Left ventricle myocardium superior (tissue), 1 donor: ENCODE results near the gene TST. TPM values are rescaled to one million over a fixed set of nuclear protein-coding genes. Genes with fewer than 3 reads are reported as not detected.
A peak's percentile ranks its signal among the peaks of the same experiment; 100 is the strongest.

Experiments used
- ATAC-seq: fragments of 200-7000 bp; cut with Tn5 transposase; one replicate; pipeline ENCODE4 v1.9.1; 2020; ENCODE audit warnings: mild to moderate bottlenecking, moderate library complexity
- DNase-seq: peaks from one replicate; pipeline ENCODE4 v3.0.0-alpha.2; 2020
- intact Hi-C: fragments of 100-400 bp; cut with micrococcal nuclease; formaldehyde crosslinking; loops from one replicate; pipeline ENCODE4 v1.11.0; 2022
- long read RNA-seq: library from polyadenylated mRNA; unstranded; transcript quantifications from one replicate; pipeline ENCODE4 v2.0.0, GENCODE V29; 2021
- total RNA-seq: library from RNA; stranded (reverse); fragmentation: NEBNext Ultra II Directional; extraction: Animal tissue kit (Norgen Biotek cat#: 25700); gene quantifications from one replicate; pipeline ENCODE4 v1.2.1, GENCODE V29; 2021
- donor health status: DM: no; HTN: yes; CAD: no; lungs with severe emphysema.

Gene TST
- 45.8 TPM for total RNA-seq
- long read RNA-seq, transcript TST-201 (3 exons, 1,211 nt), result minor isoform, 7 of 31 reads
- long read RNA-seq, transcript TST-202 (2 exons, 1,797 nt), result major isoform, 20 of 31 reads
- long read RNA-seq, partial matches to known transcripts, result 1 of 31 reads
- long read RNA-seq, other reads (novel, unspliced or antisense), result 3 of 31 reads

GRCh38 chr22:37019309-37020191, at the start of gene TST, which contains the start of gene MPST:
Gene TST, minus strand, starts transcription at chr22:37019447. Its CDS starts 715 bp downstream, at chr22:37018732.
Gene MPST, plus strand, starts transcription at chr22:37019742. Its CDS starts 95 bp downstream, at chr22:37019837.
- peak; percentile 86 for ATAC-seq
- intact Hi-C loops, result no loop called here
- peak; percentile 91 for DNase-seq

DNA sequence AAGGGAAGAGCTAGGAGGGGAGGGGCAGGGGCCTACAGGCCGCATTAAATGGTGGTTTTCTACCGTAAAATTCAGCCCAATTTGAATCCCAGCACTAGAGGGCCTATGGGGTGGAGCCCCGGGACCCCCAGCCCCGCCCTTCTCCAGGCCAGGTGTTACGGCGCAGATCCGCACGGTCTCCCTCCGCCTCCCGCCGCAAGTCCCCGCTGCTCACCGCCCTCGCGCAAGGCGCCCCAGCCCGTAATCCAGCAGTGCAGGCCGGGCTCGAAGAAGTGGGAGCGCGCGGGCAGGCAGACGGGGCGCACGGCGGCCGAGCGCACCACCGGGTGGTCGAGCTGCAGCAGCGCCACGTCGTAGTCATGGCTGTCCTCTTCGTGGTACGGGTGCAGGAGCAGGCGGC, 49.6 kb upstream of the TST start:
- no peak for DNase-seq
- intact Hi-C loops, result no loop called here
- ATAC-seq, result no peak

DNA sequence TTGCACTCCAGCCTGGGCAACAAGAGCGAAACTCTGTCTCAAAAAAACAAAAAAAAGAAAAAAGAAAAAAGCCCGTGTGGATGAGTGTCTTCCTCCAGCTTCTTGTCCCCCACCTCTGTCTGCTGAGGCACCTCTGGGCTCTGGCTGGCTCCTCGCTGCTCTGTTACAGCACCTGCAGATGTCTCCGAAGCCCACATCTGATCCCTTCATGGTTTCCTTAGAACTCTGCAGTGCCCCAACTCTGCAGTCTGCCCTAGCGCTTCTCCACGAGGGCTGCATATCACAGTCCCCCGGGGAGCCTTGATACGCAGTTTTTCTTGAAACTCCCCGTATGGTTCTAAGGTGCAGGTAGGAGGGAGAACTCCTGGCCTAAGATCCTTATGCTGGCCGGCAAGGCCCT, 48.2 kb upstream of the TST start:
- ATAC-seq (no peak), DNase-seq (no peak)
- intact Hi-C loops, result no loop called here

- ATAC-seq (no peak), DNase-seq (no peak)
- intact Hi-C loops, result no loop called here
These were observed 46.7 kb upstream of the TST start for GRCh38 chr22:37065961-37066360.

DNA sequence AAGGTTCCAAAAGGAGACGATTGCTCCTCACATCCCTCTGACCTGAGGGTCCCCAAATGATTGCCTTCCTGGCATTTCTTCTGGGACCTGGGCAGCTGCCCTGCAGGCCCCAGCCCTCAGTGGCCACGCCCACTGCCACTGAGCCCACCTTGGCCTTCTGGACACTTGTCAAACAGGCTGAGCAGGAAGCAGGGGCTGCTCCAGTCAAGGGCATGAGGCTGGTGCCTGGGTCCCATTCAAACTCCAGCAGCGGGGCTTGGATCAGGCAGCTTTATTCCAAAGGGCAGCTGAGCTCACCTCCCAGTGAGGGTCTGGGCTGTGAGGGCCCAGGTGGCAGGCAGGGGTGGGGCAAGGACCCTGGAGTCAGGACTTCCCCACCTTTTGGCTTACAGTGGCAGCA, 45.9 kb upstream of the TST start:
- intact Hi-C loops, result no loop called here
- DNase-seq (no peak), ATAC-seq (no peak)

- intact Hi-C loops, result no loop called here
- DNase-seq (no peak), ATAC-seq (no peak)
These were observed 45.3 kb upstream of the TST start for GRCh38 chr22:37064553-37064952.

DNA sequence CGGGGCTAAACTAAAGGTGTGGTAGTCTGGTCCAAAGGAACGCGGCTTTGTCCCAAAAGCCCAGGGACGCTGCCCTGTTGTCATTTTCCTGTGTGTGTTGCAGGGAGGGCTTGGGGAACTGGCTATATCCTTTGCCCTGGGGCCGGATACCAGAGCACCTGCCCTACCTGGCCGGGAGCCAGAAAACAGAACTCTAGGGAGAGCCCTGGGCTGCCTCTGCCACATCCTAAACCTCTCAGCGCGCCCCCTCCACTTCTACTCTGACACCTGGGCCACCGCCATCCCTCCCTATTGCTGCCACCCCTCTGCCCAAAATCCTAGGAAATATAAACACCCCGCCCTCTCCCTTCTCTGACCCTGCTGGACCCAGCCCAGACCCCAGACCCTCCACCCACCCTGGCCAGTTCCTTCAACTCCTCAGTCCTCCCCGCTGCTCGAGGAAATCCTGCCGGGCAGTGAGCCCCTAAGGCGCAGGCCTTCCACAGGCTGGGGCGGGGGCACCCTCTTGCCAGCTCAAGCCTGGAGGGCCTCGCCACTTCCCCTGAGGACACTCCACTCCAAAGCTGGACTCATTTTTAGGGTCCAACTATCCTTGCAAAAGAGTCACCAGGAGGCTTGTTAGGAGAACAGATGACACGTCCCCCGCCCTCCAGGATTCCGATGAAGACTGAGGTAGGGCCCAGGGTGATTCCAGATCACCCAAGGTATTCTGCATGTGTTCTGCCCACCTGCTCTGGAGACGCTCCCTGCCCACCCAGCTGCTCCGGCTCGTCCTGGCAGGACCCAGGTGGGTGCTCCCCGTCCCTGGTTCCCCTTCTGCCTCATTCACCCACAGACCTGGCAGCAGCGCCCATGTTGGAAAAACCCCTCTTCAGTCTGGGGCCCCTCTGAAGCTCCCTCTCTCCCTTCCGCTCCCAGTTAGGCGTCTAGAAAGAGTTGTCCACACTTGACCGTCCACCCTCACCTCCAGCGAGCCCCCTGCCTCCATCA, 44.5 kb upstream of the TST start:
- no peak for DNase-seq
- intact Hi-C loops, result no loop called here
- ATAC-seq, result no peak

DNA sequence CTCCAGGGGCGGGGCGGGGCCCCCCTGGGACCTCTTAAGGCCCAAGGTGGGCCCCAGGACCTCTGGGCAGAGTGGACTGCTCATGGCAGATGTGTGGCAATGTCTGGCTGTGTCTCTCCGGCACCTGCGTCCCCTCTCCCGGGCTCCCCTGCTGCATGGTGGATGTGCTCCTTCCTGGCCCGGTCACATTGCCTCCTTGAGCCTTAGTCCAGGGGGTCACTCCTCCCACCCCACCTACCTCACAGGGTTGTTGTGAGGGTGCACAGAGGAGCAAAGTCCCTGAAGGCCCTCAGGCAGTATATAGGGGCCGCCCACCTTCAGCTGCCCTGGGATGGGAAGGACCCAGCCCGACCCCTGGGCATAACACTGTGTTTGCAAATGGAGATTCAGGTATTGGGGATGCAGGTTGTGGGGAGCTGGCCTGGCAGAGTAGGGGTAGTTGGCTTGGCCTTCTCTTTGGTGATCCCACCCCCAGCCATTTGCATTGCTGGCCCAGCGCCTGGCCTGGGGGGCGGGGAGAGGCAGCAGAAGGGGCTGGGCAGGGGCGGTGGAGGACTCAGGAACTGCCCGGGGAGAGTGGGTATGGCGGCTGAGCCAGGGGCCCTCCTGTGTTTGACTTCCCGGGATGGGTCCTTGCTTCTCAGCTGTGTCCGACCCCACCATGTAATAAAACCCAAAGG, 43.6 kb upstream of the TST start:
- intact Hi-C loops, result no loop called here
- DNase-seq, result no peak

GRCh38 chr22:37062376-37062675, 43.1 kb upstream of the TST start:
- no peak for DNase-seq
- intact Hi-C loops, result no loop called here
- ATAC-seq, result no peak

More for the DNA sequence above, 43.6 kb upstream of the TST start:
- no peak for ATAC-seq

GRCh38 chr22:37061611-37062375, 42.5 kb upstream of the TST start:
- no peak for ATAC-seq
- intact Hi-C loops, result no loop called here
- no peak for DNase-seq

- ATAC-seq (no peak), DNase-seq (no peak)
- intact Hi-C loops, result no loop called here
These were observed 41.8 kb upstream of the TST start for GRCh38 chr22:37060801-37061610.

GRCh38 chr22:37059876-37060449, 40.7 kb upstream of the TST start:
- DNase-seq (no peak), ATAC-seq (no peak)
- intact Hi-C loops, result no loop called here

- DNase-seq (no peak), ATAC-seq (no peak)
- intact Hi-C loops, result no loop called here
These were observed 39.9 kb upstream of the TST start for GRCh38 chr22:37058917-37059701.

- DNase-seq (no peak), ATAC-seq (no peak)
- intact Hi-C loops, result no loop called here
These were observed 38.7 kb upstream of the TST start for GRCh38 chr22:37057796-37058510.

DNA sequence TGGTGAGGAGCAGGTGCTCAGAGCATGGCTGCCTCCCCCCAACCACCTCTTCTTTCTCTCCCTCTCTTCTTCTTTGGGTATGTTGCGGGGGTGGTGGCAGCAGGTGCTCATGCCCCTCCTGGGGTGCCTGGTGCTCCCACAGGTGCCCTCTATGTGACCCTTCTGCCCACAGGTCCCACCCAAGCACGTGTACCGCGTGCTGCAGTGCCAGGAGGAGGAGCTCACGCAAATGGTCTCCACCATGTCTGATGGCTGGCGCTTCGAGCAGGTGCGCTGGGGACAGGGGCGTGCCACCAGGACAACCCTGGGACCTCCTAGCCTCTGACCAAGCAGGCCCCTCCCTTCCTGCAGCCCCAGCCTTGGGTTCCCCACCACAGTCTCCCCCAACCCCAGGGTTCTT, 38.0 kb upstream of the TST start:
- intact Hi-C loops, result no loop called here
- ATAC-seq, result no peak
- no peak for DNase-seq

DNA sequence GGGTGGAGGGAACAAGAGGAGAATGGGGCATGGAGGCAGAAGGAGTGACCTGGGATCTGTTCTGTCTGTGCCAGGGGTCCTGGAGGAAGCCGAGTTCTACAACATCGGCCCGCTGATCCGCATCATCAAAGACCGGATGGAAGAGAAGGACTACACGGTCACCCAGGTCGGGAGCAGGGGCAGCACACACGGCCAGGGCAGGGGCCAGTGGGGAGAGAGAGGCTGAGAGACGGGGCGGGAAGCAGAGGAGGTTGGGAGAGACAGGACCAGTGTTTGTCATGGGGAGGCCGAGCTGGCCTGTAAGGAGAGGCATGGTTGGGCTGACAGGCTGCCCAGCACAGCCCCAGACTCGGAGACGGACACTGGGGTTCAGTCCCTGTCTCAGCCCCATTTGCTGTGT, 37.0 kb upstream of the TST start:
- DNase-seq (no peak), ATAC-seq (no peak)
- intact Hi-C loops, result no loop called here
